Stimulated activated CD4-positive, alpha-beta T cell treated with anti-CD3 and anti-CD28 coated beads, Interleukin-4, amount 100 ng/mL, for 48 hours (primary cell): ENCODE data around the gene TBX5.
"Not testable (repeated sequence)": the region's sequence is repeated elsewhere in the genome, so short reads cannot be mapped to it uniquely, and the experiment has no call there.

Experiments used
- DNase-seq, 2 donors: peaks; one replicate each; pipeline ENCODE4 v3.0.0-alpha.2; 2020; ENCODE audit warnings: low read depth in 2 of 2

Gene TBX5

DNA sequence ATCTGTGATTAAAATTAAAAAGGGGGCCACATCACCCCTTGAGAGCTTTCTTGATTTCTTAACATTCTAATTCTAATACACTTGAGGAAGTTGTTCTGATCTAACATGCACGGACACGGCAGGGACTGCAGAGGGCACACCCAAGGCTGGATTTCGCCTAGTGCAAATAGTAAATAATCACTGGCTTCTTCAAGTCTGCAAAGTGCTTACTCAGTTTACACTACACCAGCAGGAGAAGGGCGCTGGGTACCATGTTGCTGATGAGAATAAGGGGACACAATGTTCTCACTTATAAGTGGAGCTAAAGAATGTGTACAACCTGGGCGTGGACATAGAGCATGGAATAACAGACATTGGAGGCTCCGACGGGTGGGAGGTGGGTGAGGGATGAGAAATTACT, 34.2 kb downstream of the TBX5 start:
- DNase-seq = no peak

DNA sequence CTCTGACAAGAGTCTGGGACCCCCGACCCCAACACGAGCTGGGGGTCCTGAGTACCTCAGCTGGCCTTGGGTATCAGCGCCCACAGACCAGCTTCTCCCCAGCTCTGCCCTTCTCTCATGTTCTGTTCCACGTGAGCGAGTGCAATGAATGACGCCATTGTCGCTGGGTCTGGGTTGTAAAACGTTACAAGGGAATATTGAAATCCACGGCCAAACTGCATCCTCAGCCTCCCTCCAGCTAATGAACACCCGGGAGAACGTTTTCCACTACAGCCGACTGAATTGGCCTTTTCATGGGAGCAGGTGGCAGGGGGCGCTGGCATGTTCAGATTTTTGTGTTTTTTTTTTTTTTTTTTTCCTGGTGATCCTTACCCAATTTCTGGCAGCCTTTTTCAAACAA, 34.7 kb downstream of the TBX5 start:
- DNase-seq = no peak

DNA sequence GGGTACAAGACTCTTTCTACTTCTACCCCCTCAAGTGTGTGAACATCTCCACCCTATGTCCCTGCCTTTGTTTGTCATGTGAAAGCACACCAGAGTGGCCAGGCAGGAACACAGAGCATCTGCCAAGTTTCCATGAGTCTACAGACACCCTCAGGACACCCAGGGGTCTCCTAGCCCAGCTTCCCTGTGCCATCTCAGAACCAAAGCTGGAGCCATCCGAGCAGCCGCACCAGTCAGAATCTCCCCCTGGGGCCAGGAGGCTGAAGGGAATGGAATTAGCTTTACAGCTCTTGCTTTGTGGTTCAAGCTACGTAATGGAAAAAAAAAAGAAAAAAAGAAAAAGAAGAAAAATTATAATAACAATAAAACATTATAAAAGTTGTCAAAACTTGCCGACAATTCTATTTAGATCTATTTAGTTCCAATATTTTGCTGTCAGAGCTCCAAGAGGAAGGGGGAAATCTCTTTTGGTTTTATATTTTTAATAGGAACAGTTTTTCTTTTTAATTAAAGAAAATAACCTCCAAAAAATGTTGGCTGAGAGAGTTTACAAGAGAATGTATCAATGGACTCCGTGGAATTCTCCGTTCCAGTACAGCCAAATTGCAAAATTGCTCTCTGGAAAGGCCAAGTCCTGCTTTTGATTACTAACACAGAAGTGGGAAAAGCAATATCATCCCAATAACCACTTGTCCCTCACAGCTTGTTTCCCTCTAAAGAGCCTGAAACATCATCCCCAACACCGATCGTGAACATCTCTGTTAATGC, 37.1 kb downstream of the TBX5 start:
- no peak for DNase-seq

DNA sequence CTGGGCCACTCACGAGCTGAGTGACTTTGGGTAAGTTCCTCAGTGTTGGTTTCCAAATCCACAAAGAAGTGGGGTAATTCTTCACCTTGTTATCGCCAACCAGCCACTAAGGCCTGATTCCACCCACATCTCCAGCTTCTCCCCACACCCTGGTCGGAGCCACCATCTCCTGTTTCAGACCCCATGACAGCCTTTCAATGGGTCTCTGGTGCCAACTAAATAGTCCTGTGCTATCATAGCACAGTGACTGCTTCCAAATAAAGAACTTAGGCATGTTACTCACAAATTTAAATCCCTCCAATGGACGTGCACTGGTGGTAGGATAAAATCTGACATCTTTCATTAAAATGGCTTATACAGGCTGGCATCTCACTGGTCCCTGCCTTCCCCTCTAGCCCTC, 44.0 kb downstream of the TBX5 start:
- DNase-seq = no peak

DNA sequence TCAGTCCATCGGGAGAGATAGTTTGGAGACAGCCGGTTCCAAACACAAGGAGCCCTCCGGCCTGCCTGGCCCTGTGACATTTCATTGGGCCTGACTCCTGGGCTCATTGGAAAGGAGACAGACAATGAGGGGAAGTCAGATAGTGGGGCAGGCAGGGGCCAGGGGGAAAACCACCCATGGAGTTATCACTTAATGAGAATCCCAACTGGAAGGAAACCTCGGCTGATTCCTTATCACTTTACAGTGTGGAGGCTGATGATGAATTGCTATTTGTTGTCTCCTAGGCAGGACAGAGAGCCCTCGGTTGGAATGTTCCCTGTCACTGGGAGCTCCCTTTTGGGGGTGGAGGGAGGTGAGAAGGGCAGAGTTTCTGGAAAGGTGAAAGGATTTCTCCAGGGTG, 44.4 kb downstream of the TBX5 start:
- DNase-seq = no peak

DNA sequence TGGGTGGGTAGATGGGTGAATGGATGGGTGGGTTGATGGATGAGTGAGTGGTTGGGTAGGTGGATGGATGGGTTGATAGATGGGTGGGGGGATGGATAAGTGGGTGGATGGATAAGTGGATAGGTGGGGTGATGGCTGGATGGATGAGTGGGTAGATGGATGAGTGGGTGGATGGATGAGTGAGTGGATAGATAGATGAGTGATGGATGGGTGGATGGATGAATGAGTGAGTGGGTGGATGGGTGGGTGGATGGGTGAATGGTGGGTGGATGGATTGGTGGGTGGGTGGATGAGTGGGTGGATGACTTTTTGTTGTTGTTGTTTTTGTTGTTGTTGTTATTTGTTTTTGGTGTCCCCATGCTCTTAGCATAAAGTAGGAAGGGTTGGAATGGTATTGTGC, 45.5 kb downstream of the TBX5 start:
- DNase-seq = no peak

DNA sequence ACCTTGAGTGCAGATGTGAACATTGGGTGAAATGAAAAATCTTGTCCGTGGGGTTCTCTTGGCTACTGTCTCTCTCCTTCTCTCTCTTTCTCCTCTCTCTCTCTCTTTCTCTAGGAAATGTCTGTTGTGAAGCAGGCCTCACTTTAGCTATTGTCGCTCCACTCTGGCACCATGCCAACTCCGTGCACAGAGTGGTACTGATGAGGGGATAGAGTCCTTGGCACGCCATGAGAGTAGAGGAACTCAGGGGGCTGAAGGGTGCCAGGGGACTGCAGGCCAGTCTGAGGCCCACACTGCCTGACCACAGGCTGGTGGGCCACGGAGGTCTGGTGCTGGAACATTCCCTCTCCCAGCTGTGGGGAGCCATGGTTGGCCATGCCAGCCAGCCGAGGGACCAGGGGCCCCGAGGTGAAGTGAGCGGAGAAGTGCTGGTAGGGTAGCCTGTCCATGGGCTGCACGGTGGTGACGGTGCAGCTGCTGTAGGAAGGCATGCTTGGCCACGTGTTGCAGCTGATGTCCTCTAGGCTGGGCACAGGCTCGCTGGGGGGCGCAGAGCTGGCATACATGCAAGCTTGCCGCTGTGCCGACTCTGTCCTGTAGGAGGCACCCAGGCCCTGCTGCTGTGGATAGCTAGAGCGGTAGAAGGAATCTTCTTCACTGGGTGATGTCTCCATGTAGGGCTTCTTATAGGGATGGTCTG, 50.4 kb downstream of the TBX5 start:
- no peak for DNase-seq

DNA sequence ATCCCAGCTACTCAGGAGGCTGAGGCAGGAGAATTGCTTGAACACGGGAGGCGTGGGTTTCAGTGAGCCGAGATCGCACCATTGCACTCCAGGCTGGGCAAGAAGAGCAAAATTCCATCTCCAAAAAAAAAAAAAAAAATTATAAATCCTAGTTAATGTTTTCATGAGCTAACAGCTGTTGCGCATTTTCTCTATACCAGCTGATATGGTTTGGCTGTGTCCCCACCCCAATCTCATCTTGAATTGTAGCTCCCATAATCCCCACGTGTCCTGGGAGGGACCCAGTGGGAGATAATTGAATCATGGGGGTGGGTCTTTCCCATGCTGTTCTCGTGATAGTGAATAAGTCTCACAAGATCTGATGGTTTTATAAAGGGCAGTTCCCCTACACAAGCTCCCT, 56.7 kb downstream of the TBX5 start:
- not testable (repeated sequence) for DNase-seq

DNA sequence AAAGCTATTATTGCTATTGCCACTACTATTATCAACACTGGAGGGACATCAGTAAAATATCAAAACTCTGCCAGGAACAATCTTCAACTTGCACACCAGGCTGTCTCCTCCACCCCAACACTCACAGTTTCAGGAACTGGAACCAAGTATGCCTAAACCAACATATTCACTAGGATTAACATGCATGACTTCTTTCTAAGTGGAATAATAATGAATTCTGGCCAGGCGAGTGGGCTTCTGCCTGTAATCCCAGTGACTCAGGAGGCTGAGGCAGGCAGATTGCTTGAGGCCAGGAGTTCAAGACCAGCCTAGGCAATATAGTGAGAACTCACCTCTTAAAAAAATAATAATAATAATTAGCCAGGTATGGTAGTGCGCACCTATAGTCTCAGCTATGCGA, 58.1 kb downstream of the TBX5 start:
- DNase-seq = no peak

DNA sequence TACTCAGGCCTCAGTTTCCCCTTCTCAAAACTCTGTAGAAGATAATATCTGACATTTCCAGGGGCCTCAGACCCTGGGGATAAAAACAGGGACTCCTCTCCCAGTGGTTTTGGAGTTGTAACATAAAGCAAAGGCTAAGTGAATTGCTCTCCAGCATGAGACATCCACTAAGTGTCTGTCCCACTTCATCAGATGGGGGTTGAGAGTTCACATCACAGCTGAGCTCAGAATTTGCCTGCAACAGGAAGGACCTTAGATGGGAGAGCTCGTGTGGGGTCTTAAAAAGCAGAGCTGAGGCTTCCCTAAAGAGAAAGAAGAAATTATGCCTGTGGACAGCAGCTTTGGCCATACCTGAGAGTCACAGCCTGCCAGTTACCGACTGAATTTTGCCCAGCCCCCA, 61.1 kb downstream of the TBX5 start:
- DNase-seq = no peak

DNA sequence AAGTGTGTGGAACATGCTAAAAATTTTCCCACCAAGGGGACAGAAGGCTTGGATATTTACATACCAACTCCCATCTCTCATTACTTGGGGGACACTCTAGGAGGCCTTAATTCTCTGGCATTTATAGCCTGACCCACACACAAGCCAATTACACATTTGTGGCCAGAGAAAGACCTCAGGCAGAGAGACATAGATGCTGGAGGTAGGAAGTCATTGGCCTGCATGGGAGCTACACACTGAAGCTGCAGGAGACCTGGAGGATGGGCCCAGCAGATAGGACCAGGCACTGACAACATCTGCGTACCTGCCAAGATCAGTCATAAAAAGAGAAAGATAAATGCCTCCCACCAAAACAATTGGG, 61.7 kb downstream of the TBX5 start:
- DNase-seq = no peak

DNA sequence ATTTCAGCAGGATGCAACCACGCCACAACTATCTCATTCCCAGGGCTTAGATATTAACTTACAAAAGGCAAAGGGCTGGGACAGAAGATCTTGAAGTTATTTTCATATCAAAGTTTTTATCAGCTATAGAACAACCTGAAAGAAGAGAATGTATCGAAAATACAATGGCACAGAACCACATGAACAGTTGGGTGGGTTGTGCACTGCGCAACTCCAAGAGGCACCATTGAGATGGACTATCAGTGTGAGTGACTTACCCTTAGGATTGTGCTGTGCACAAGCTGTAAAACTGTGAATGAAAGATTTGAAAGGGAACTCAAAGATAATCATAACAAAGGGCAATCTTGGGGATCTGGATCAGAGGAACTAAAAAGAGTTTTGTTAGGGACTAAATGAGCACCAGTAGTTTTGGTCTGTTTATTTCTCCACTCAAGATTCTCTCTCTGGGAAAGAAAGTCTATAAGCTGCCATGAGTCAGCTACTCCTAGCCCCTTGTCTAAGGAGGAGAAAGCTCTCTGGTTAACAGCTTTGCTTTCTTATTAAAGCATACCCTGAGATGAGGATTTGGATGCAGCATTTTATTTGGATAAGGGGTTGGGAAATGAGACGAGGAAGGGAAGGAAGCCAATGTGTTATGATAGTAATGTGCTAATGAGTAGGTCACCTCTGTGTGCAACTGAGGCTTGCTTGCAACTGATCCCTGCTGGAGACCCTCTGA, 62.2 kb downstream of the TBX5 start:
- DNase-seq = no peak

DNA sequence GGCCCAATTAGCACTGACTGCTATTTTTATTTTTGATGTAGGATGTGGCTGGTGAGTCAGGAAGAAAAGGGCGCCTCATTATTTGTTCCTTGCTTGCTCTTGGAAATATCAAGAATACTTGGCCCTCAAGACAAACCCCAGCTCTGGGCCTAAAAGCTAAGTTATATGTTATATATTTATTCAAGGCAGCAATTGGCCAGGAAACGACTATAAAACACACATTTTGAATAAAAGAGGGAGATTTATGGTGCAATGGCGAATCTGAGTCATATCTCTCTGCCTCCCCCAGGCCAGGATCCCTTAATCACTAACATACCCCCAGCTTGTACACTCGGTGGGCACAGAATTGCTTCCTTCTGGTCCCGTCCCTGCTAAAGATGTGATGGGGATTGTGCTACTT, 63.3 kb downstream of the TBX5 start:
- DNase-seq = no peak

DNA sequence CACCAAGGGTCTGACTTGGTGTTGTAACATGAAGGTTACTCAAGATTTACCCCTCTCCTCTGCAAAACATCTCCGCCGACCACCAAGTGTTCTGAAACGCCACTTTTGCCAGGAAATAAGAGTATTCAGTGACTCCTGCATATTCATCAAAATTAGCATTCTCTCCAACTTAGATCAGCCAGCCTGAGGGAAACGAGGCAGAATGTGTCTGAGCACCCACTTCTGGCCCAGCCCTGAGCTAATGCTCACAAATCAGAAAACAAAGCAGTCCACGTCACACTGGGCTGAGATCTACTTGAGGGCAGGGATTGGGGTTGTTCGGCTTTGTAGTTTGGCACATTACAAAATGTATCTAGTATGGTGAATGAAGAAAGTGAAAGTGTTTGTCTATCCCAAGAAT, 64.3 kb downstream of the TBX5 start:
- no peak for DNase-seq

DNA sequence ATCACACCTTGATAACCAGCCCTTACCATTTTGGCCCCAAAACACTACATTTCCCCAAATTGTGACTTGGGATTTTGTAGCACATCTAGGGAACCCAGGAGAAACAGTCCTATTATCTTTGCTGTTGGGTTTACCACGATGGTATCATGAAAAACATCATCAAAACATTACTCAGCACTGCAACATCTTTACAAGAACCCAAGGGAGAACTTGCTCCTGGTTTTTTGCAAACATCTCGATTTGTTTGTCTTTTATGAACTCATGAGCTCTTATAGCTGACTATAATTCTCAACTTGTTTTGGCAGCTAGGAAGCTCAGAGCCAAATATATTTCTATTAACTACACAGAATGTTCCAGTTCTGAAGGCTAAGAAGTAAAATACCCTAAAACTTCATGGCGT, 65.7 kb downstream of the TBX5 start:
- DNase-seq = no peak

DNA sequence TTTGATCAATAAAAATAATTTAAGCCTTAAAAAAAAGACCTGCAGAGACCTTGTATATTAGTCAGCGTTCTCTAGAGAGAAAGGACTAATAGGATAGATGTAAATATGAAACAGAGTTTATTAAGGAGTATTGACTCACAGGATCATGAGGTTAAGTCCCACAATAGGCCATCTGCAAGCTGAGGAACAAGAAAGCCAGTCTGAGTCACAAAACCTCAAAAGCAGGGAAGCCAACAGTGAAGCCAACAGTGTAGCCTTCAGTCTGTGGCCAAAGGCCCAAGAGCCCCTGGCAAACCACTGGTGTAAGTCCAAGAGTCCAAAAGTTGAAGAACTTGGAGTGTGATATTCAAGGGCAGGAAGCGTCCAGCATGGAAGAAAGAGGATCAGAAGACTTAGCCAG, 66.3 kb downstream of the TBX5 start:
- DNase-seq = no peak

DNA sequence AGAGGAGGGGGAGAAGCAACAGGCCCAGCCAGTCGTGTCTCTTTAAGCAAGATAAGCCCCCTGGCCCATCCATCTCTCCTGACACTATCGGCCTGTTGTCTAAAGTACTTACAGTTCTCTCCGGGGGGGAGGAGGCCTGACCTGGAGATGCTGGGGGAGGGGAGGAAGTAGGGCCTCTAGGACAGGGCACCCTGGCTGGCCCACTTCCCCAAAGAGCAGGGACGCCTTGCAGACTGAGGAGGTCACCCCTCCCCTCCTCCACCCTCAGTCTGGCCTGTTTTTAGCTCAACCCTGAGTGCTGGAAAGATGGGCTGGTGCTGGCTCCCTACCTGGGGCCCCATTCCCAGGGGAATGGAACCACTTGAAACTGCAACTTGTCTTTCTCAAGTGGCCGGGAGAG, 70.3 kb downstream of the TBX5 start:
- no peak for DNase-seq

DNA sequence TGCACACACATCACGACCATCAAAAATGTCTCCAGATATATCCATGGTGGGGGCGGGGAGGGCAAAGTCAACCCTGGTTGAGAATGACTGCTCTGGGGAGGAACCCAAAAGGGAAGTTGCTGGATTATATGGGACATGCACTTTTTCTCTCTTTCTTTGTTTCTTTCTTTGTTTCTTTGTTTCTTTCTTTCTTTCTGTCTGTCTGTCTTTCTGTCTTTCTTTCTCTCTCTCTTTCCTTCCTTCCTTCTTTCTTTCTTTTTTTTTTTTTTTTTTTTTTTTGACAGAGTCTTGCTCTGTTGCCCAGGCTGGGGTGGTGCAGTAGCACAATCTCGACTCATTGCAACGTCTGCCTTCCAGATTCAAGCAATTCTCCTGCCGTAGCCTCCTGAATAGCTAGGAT, 71.5 kb downstream of the TBX5 start:
- no peak for DNase-seq

DNA sequence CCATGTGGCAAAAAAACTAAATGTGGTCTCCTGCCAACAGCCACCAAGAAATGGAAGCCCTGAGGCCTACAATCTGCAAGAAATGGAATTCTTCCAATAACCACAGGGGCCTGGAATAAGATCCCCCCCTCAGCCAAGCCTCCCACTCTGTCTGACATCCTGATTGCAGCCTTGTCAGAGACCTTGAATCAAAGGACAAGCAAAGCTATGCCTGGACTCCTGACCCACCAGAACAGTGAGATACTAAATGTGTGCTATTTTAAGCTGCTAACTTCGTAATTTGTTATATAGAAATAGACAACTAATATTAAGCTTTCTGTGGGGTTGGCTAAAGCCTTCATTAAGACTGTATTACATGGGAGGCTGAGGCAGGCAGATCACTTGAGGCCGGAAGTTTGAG, 77.7 kb downstream of the TBX5 start:
- DNase-seq = no peak

DNA sequence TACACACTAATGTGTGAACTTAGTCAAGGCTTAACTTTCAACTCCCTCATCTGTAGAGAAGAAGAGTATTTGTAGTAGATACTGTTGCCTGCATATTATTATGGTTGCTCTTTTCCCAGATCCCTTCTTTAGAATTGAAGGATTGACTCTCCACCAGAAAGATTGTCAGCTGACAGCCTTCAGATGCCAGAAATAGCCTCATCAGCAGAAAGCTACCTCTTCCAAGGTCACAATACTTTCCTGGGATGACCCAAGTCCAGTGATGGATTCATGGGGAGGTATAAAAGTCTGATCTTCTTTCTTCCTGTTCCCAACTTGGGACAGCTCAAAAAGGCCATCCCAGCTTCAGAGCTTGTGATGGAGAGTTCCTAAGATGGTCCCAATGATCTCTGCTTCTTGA, 78.2 kb downstream of the TBX5 start:
- no peak for DNase-seq

DNA sequence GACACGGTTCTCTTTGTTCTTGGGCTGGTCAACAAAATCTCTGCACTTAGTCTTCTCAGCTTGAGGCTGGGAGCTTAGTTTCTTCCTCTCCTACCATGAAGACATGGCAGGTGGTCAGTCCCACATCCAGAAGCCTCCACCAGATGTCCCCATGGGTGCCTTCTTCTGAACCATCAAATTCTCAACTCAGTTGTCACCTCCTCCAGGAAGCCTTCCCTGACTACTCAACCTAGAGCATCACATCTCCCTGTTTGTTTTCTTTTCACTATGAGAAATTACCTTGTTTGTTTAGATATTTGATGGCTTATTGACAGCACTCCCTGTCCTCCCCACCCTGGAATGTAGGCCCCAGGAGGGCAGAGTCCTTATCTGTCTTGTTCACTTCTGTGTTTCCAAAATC, 84.4 kb downstream of the TBX5 start:
- no peak for DNase-seq

DNA sequence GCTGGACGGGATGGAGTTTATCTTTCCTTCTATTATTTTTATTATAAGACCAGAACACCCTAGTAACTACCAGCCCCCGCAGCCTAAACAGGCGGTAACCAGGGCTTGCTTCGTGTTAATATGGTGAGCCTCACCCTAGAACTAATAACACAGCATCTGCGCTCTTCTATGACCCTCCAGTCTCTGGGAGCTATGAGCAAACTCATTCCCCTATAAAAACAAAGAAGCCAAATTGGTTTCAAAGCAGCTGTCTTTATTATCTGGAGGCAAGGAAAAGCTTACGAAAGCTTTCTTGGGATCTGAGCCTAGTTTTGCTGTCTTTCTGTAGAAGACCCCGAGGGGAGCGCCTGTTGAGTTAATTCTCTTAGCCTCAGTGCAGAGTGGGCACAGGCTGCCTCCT, 85.0 kb downstream of the TBX5 start:
- no peak for DNase-seq

DNA sequence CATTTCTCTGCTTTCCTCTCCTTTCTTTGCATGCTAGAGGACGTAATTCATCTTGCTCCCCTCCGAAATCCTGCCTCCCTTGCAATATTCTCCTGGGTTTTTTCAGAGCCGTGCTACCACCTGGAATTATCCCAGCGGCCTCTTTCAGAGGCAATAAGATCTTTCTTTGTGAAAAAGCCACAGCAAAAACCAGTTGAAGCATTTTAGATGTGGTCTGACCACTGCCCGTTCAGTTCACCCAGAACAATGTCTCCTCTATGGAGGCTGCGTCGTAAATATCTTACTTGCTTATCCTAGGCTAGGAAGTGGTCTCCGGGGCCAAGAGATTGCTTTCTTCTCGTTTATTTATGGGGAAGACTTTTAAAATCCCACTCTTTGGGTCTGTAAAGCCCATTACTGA, 85.8 kb downstream of the TBX5 start:
- no peak for DNase-seq
